NCI-H1092 (cell line): ENCODE data around the gene ARHGEF4.

Experiments used
- DNase-seq: peaks from one replicate; lab custom pipeline; 2025; lab: John Stamatoyannopoulos, UW

ARHGEF4 gene

GRCh38 chr2:131093696-131094462 lies 257.2 kb downstream of the ARHGEF4 start:
- peak; percentile 44 for DNase-seq

DNA sequence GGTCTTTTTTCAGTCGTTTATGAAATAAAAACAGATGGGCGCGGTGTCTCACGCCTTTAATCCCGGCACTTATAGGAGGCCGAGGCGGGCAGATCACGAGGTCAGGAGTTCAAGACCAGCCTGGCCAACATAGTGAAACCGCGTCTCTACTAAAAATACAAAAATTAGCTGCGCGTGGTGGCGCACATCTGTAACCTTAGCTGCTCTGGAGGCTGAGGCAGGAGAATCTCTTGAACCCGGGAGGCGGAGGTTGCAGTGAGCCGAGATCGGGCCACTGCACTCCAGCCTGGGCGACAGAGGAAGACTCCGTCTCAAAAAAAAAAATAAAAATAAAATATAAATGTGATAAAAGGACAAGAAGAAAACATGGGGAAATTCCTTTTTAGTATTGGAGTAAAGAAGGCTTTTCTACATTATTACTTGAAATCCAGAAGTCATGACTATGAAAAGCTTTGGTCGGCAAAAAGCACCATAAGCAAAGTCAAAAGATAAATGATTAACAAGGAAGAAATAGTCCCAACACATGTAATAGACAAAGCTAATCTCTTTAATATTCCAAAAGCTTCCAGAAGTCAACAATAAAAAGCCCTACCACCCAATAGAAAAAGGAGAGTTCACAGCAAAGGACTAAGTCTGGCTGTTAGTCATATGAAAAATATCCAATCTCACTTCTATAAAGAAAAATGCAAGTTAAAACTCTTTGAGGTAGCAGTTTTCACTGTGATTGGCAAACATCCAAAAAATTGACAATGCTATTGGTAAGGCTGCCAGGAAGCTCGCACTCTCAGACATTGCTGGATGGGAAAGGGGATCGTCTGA lies 258.0 kb downstream of the ARHGEF4 start:
- DNase-seq: no peak
